Right atrium auricular region (tissue), 2 donors: Measurements from ENCODE around the gene ZFR2. TPM values are rescaled to one million over a fixed set of nuclear protein-coding genes. Genes with fewer than 3 reads are reported as not detected.

Experiments
- DNase-seq: peaks from one replicate; pipeline ENCODE4 v3.0.0-alpha.2; 2019; ENCODE audit warnings: low spot score
- H3K27ac ChIP-seq, 2 donors: fragments of 200-600 bp; sonication (generic); 1 replicate in 1 of 2; 2 replicates in 1 of 2; pipeline ENCODE4 v1.5.1; 2016 to 2019
- H3K27me3 ChIP-seq, 2 donors: fragments of 200-600 bp; sonication (generic); one replicate each; pipeline versions ENCODE4 v1.5.1 to v1.6.0; 2017 to 2019
- H3K36me3 ChIP-seq: fragments of 200-600 bp; sonication (generic); one replicate; pipeline ENCODE4 v1.5.1; 2016
- H3K4me1 ChIP-seq, 2 donors: fragments of 200-600 bp; sonication (generic); one replicate each; pipeline versions ENCODE4 v1.5.1 to v1.6.0; 2017 to 2019
- H3K4me3 ChIP-seq, 2 donors: fragments of 200-600 bp; sonication (generic); 1 replicate in 1 of 2; 2 replicates in 1 of 2; pipeline ENCODE4 v1.5.1; 2017 to 2019; ENCODE audit warnings: mild to moderate bottlenecking in 1 of 2, moderate library complexity in 1 of 2
- H3K9me3 ChIP-seq, 2 donors: fragments of 200-600 bp; sonication (generic); one replicate each; pipeline ENCODE4 v1.5.1; 2019
- total RNA-seq, 2 donors: library from RNA; depleted of rRNA; stranded (reverse); fragments of >200 nt; gene quantifications; one replicate each; pipeline ENCODE4 v1.1.0, GENCODE V29; 2016
- TF ChIP-seq, protein P1 (sequence below), 2 donors: fragments of 200-600 bp; sonication (generic); IDR thresholded peaks; one replicate each; pipeline ENCODE4 v1.5.1; 2019; ENCODE audit warnings: antibody characterized with exemption in 2 of 2

The ZFR2 gene
- total RNA-seq, 2 donors from 2014 or later: not detected

DNA sequence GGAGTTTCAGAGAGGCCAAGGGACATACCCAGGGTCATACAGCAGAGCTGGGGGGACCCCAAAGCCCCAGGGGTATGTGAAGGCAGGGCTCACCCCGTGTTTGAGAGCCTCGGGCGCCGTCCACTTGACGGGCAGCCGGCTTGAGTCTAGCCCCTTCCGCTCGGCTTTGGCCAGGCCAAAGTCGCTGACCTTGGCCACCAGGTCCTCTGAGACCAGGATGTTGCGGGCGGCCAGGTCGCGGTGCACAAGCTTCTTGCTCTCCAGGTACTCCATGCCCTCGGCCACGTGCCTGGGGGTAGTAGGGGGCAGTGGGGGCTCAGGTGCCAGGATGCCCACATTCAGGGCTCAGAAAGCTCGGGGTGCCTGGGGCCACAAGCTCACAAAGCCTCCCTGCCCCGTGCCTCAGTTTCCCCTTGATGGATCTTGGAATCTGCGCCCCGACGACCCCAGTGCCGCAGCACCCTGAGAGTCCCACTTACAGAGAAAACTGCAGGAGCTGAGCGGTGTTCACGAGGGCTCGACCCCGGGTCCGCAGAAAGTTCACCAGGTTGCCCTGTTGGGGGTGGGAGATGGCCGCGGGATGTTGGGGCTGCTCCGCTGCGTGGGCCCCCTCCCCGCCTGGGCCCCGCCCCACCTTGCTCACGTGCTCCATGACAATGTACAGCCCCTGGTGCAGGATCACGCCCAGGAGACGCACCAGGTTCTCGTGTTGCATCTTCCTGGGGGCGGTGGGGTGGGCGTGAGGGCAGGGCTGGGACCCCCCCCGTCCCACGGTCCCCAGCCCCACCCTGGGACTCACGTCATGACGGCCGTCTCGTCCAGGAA is 89.7 kb downstream of the ZFR2 start:
- Histone ChIP-seq H3K27me3 (peaks cover 0 to 2% of the 10 kb centered on the region in 2 donors), H3K9me3 (peaks cover 17 to 26% of the 10 kb centered on the region in 2 donors), H3K27ac (no peak overlapping the region), H3K36me3 (no peaks in the 10 kb centered on the region), H3K4me1 (no peaks in the 10 kb centered on the region), H3K4me3 (no peak overlapping the region)
- TF ChIP-seq, protein P1, sequence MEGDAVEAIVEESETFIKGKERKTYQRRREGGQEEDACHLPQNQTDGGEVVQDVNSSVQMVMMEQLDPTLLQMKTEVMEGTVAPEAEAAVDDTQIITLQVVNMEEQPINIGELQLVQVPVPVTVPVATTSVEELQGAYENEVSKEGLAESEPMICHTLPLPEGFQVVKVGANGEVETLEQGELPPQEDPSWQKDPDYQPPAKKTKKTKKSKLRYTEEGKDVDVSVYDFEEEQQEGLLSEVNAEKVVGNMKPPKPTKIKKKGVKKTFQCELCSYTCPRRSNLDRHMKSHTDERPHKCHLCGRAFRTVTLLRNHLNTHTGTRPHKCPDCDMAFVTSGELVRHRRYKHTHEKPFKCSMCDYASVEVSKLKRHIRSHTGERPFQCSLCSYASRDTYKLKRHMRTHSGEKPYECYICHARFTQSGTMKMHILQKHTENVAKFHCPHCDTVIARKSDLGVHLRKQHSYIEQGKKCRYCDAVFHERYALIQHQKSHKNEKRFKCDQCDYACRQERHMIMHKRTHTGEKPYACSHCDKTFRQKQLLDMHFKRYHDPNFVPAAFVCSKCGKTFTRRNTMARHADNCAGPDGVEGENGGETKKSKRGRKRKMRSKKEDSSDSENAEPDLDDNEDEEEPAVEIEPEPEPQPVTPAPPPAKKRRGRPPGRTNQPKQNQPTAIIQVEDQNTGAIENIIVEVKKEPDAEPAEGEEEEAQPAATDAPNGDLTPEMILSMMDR (IDR thresholded peaks at IDR 0.05): no peak
- DNase-seq: no peak

DNA sequence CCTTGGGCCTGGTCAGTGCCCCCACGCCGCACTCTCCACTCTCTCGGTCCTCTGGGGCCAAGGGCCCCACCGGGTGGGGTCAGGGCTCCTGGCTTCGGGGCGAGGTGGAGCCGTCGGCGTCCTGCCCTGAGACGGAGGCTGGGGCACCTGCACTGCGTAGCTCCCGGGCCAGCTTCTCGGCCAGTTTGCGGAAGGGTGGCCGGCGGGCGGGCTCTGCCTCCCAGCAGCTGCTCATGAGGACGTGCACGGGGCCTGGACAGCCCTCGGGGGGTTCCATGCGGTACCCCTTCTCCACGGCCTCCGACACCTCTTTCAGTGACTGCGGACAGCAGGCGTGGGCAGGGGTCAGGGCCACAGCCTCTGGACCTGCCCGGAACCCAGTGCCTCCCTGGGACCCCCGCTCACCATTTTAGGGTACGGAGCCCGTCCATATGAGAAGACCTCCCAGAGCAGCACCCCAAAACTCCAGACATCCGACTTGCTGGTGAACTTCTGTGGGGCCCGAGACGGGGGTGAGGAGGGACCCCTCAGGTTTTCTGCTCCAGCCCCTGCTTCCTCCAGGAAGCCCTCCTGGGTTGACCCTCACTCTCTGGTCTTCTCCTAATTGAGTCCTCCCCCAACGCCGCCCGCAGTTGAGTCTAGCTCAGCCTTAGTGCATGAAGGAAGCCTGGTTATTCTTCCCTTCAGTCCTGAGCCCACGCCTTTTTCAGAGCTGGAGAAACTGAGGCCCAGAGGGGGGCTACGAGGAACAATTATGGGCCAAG is 90.6 kb downstream of the ZFR2 start:
- DNase-seq: no peak
- Histone ChIP-seq H3K4me1 (no peaks in the 10 kb centered on the region), H3K4me3 (no peak overlapping the region), H3K9me3 (peaks cover 17 to 26% of the 10 kb centered on the region in 2 donors), H3K36me3 (no peaks in the 10 kb centered on the region), H3K27me3 (no peaks in the 10 kb centered on the region), H3K27ac (no peak overlapping the region)
- TF ChIP-seq, protein P1 (IDR thresholded peaks at IDR 0.05): no peak

DNA sequence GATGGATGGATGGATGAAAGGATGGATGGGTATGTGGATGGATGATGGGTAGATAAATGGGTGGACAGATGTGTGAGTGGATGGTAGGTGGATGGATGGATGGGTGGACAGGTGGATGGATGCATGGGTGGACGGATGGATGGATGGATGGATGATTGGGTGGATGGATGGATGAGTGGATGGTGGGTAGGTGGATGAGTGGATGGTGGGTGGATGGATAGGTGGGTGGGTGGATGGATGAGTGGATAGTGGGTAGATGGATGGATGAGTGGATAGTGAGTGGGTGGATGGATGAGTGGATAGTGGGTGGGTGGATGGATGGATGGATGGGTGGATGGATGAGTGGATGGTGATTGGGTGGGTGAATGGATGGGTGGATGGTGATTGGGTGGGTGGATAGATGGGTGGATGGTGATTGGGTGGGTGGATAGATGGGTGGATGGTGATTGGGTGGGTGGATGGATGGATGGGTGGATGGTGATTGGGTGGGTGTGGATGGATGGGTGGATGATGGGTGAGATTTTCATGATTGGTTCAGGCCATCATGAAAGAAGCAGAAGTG is 92.3 kb downstream of the ZFR2 start:
- no peaks in the 10 kb centered on the region for H3K27me3 ChIP-seq
- TF ChIP-seq, protein P1 (IDR thresholded peaks at IDR 0.05): no peak
- H3K4me1 ChIP-seq: no peaks in the 10 kb centered on the region
- no peak overlapping the region for H3K27ac ChIP-seq
- no peaks in the 10 kb centered on the region for H3K36me3 ChIP-seq
- H3K4me3 ChIP-seq: no peak overlapping the region
- peaks cover 7 to 12% of the 10 kb centered on the region in 2 donors for H3K9me3 ChIP-seq
- DNase-seq: no peak

DNA sequence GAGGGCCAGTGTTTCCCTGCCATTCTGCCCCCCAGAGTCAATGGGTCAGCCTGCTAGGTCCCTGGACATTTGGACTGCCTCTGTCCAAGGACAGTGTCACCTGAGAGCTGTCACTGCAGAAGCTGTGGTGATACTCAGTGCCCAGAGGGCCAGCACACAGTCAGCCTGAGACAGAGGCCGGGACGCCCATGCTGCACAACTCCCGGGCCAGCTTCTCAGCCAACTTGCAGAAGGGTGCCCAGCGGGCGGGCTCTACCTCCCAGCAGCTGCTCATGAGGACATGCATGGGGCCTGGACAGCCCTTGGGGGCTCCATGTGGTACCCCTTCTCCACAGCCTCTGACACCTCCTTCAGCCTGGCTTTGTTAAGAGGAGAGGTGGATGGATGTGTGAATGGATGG is 93.0 kb downstream of the ZFR2 start:
- H3K9me3 ChIP-seq: peaks cover 0 to 4% of the 10 kb centered on the region in 2 donors
- no peaks in the 10 kb centered on the region for H3K4me1 ChIP-seq
- DNase-seq: no peak
- H3K36me3 ChIP-seq: no peaks in the 10 kb centered on the region
- TF ChIP-seq, protein P1 (IDR thresholded peaks at IDR 0.05): no peak
- H3K4me3 ChIP-seq: no peak overlapping the region
- no peak overlapping the region for H3K27ac ChIP-seq
- no peaks in the 10 kb centered on the region for H3K27me3 ChIP-seq

DNA sequence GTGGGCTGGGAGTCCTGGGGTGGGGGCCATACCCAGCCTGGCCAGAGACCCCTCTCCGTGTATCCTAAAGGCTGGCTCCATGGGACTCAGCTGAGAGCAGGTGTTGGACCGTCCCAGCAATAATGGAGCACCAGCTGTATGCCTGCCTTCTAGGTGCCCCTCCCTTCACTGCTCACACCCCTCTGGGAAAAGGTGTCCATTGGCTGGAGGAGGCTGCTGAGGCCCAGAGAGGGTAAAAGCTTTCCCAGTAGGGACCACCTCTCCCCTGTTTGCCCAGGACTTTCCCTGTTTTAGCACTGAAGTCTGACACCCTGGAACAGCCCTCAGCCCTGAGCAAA is 93.5 kb downstream of the ZFR2 start:
- TF ChIP-seq, protein P1 (IDR thresholded peaks at IDR 0.05): no peak
- H3K27me3 ChIP-seq: no peaks in the 10 kb centered on the region
- no peaks in the 10 kb centered on the region for H3K36me3 ChIP-seq
- H3K27ac ChIP-seq: no peak overlapping the region
- DNase-seq: no peak
- no peak overlapping the region for H3K4me3 ChIP-seq
- H3K9me3 ChIP-seq: no peaks in the 10 kb centered on the region
- no peaks in the 10 kb centered on the region for H3K4me1 ChIP-seq
